Adipocyte (in vitro differentiated cells): Measurements from ENCODE around the gene RBM8A.

Source experiments
- DNase-seq: peaks from one replicate; pipeline ENCODE4 v3.0.0-alpha.2; 2015; ENCODE audit warnings: low read depth
- H3K27me3 ChIP-seq: replicated peaks from 2 replicates; pipeline ENCODE4 v1.7.0; 2013; ENCODE audit warnings: mild to moderate bottlenecking, low read length, moderate library complexity; ENCODE audit not compliant: control insufficient read depth, insufficient read depth
- H3K36me3 ChIP-seq: 2 replicates; pipeline ENCODE4 v1.7.0; 2013; ENCODE audit warnings: low read length, mild to moderate bottlenecking, moderate library complexity; ENCODE audit not compliant: control insufficient read depth, insufficient read depth, severe bottlenecking
- H3K4me1 ChIP-seq: 2 replicates; pipeline ENCODE4 v1.7.0; 2013; ENCODE audit warnings: mild to moderate bottlenecking, low read length, moderate library complexity; ENCODE audit not compliant: control insufficient read depth, insufficient read depth
- H3K4me3 ChIP-seq: 2 replicates; pipeline ENCODE4 v1.7.0; 2013; ENCODE audit warnings: mild to moderate bottlenecking, low read length, moderate library complexity
- H3K9ac ChIP-seq: 2 replicates; pipeline ENCODE4 v1.7.0; 2013; ENCODE audit warnings: mild to moderate bottlenecking, low read length, moderate library complexity
- H3K9me3 ChIP-seq: 2 replicates; pipeline ENCODE4 v1.7.0; 2013; ENCODE audit warnings: mild to moderate bottlenecking, low read length, moderate library complexity; ENCODE audit not compliant: control insufficient read depth

The RBM8A gene

DNA sequence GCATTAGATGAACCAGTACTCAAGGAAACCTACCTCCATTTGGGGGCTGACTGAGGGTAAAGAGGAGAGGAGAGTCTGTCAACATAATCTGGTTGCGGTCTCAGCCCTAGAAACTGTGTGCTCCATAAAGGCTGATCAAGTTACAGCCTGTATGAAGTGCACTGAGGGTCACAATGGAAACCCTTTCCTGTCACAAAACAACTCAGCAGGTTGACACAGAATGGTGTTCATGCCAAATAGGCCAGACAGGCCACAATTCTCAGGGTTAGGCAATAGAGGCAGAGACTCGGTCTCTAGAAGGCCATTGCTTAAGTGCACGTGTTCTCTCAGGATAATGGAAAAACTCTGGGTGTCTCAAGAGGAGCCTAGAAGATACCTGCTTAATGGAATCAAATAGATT, 37.6 kb downstream of the RBM8A start:
- H3K9me3 ChIP-seq, result no peaks in the 10 kb centered on the region
- DNase-seq, result no peak
- H3K4me3 ChIP-seq, result no peak overlapping the region
- no peaks in the 10 kb centered on the region for H3K27me3 ChIP-seq
- H3K4me1 ChIP-seq, result peaks cover 43% of the 10 kb centered on the region
- no peaks in the 10 kb centered on the region for H3K36me3 ChIP-seq
- H3K9ac ChIP-seq, result no peak overlapping the region

DNA sequence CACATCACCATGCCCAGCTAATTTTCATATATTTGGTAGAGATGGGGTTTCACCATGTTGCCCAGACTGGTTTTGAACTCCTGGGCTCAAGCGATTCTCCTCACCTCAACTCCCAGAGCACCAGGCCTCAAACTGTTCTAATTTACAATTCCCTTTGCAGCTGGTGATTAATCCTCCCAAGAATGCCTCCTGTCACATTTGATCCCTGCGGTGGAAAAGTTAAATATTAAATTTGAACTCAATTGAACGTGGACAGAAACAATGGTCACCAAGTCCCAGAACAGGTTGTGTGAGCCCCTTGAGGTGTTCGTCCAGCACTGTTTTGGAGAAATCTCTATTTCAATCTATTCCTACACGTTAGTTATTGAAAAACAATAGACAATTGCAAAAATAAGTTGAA, 39.7 kb downstream of the RBM8A start:
- Histone ChIP-seq H3K4me3 (no peak overlapping the region), H3K4me1 (peaks cover 53% of the 10 kb centered on the region), H3K9me3 (no peaks in the 10 kb centered on the region), H3K9ac (no peak overlapping the region), H3K27me3 (no peaks in the 10 kb centered on the region), H3K36me3 (no peaks in the 10 kb centered on the region)
- DNase-seq, result no peak

DNA sequence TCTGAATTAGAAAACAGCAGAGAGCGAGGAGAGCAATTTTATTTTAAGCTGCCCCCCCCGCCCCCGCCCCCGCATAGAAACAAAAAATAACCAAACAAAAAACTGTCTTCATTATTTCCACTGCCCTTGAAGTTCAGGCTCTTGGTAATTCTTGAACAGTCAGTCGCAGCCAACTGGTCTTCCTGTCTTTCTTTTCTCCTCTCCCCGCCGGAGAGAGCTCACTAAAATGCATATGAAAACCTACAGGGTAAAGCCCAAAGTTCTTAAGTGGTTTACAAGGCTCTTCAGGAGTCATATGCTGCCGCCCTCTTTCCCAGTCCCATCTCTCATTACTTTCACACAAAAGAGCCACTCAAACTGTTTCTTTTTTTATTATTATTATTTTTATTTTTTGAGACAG, 40.5 kb downstream of the RBM8A start:
- H3K36me3 ChIP-seq, result no peaks in the 10 kb centered on the region
- DNase-seq, result no peak
- H3K4me3 ChIP-seq, result no peak overlapping the region
- H3K27me3 ChIP-seq, result no peaks in the 10 kb centered on the region
- H3K4me1 ChIP-seq, result peaks cover 44% of the 10 kb centered on the region
- no peaks in the 10 kb centered on the region for H3K9me3 ChIP-seq
- H3K9ac ChIP-seq, result no peak overlapping the region

DNA sequence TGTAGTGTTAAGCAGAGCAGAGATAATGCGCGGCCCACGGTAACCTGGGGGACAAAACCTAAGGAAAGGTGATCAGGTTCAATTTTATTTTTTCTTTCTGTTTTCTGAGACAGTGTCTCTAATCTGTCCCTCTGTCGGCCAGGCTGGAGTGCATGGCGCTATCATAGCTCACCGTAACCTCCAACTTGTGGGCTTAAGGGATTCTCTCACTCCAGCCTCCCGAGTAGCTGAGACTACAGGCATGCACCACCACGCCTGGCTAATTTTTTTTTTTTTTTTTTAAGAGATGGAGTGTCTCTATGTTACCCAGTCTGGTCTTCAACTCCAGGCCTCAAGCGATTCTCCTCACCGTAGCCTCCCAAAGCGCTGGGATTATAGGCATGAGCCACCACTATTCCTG, 40.9 kb downstream of the RBM8A start:
- Histone ChIP-seq H3K9ac (peak overlapping the region; percentile 51), H3K27me3 (no peaks in the 10 kb centered on the region), H3K9me3 (no peaks in the 10 kb centered on the region), H3K4me1 (peaks cover 40% of the 10 kb centered on the region), H3K4me3 (peak overlapping the region; percentile 85), H3K36me3 (no peaks in the 10 kb centered on the region)
- DNase-seq, result no peak

DNA sequence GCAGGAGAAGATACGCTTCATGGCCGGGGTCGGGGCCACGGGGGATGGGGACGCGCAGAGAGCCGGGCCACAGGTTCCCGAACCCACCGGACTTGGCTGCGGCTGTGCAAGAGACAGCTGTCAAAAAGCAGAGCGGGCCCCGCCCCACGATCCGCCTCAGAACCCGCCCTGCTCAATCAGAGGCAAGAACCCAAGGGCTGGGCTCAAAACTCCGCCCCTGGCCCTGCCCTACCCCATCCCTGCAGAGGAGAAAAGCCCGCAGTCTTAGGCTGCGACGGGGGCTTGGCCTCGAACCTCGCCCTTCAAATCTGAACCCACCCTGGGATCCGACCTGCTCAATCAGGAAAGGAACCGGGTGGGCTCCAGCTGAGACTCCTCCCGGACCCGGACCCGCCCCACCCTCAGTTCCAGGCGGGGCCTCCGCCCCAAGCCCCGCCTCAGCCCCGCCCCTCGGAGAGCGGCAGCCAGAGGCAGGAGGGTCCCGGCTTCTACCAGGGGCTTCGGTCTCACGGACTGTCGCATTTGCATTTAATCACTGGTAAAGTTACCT, 41.5 kb downstream of the RBM8A start, which contains the start of gene ANKRD35:
Gene ANKRD35, minus strand, starts transcription at position 129 of the 550 bp plus-strand sequence. Its CDS starts 108 bp downstream, at position 21.
- peak within 1 kb of the TSS; percentile 51 for H3K9ac ChIP-seq
- H3K36me3 ChIP-seq, result no peaks in the 10 kb centered on the region
- no peaks in the 10 kb centered on the region for H3K27me3 ChIP-seq
- peak within 1 kb of the TSS; percentile 85 for H3K4me3 ChIP-seq
- peak; percentile 88 for DNase-seq
- no peaks in the 10 kb centered on the region for H3K9me3 ChIP-seq
- peaks cover 34% of the 10 kb centered on the region for H3K4me1 ChIP-seq

DNA sequence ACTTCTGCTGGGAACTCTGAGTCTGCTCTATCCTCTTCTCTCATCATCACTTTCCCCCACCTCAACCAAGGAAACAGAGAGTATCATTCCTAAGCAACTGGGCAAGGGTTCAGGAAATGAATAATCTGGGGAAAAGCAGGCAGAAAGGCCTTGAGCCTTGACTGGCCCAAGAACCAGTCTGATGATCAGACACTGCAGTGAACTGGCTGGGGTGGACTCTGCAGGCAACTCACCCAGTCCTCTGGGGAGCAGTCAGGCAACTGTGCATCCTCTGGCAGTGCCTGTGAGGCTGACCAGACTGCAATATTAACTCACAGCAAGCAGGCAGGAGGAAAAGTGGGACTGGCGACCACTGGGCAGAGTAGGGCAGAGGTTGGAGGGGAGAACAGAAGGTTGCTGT, 42.6 kb downstream of the RBM8A start:
- Histone ChIP-seq H3K36me3 (no peaks in the 10 kb centered on the region), H3K9ac (peak overlapping the region; percentile 48), H3K27me3 (no peaks in the 10 kb centered on the region), H3K9me3 (no peaks in the 10 kb centered on the region), H3K4me3 (peak overlapping the region; percentile 85), H3K4me1 (peaks cover 25% of the 10 kb centered on the region)
- DNase-seq, result no peak

DNA sequence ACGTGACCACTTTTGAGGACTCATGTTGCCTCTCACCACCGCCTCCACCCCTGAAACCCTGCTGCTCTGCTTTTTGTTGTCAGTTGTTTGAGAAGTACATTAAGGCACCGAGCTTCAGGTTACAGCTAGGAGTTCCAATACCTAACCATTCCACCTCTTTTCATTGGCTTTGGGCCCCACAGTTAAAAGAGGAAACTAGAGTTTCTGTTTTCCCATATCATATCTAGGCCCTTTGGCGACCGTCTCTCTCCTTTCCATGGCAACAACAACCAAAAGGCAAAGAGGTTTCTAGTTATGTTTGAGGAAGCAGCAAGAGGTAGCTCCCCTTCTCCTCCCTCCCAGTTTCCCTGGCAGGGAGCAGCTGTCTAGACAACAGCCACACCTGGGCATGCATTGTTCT, 47.5 kb downstream of the RBM8A start:
- Histone ChIP-seq H3K9me3 (no peaks in the 10 kb centered on the region), H3K9ac (no peak overlapping the region), H3K36me3 (no peaks in the 10 kb centered on the region), H3K4me1 (peaks cover 15% of the 10 kb centered on the region), H3K4me3 (no peak overlapping the region), H3K27me3 (no peaks in the 10 kb centered on the region)
- no peak for DNase-seq

DNA sequence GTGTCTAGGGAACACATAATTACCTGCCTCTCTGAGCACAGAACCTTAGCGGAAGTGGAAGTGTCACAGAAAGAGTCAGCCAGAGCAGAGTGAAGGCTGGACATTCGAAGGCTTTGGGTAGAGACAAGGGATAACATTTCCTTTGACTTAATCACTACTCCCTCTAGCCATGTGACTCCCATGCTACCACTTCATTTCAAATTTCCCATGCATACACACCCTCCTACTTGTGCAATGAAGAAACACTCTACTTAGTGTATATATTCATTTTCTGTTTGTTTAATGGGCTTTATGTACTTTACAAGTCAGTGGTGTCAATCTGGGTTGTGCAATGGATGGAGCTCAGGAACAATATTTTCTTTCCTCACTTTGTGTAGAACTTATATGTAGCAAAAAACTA, 48.6 kb downstream of the RBM8A start:
- Histone ChIP-seq H3K9me3 (no peaks in the 10 kb centered on the region), H3K36me3 (no peaks in the 10 kb centered on the region), H3K9ac (no peak overlapping the region), H3K27me3 (no peaks in the 10 kb centered on the region), H3K4me1 (peaks cover 4% of the 10 kb centered on the region), H3K4me3 (no peak overlapping the region)
- DNase-seq, result peak; percentile 39

DNA sequence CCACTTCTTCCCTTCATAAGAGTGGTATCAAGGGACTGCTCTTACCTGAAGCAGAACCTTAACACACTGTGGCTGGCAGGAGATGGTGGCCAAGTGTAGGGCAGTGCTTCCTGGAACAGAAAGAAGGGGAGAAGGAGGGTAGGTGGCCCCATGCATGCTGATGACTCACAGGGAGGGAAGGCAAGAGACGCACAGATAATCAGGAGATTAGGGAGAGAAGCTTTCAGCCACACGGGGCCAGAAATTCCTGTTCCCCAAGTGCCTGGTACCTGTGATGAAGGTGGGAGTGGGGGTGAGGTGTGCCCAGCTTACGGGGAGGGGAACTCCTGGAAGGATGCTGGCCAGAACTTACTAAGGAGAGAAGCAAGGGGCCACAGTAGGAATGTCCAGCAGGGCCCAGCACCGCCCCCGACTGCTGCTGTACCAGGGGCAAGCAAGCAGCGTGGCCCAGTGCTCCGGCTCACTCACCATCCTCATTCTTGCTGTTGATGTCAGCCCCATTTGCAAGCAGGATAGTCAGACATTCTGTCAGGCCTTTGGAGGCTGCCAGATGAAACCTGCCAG, 49.3 kb downstream of the RBM8A start:
- Histone ChIP-seq H3K9ac (no peak overlapping the region), H3K4me1 (peaks cover 3% of the 10 kb centered on the region), H3K36me3 (no peaks in the 10 kb centered on the region), H3K4me3 (no peak overlapping the region), H3K9me3 (no peaks in the 10 kb centered on the region), H3K27me3 (no peaks in the 10 kb centered on the region)
- DNase-seq, result no peak

DNA sequence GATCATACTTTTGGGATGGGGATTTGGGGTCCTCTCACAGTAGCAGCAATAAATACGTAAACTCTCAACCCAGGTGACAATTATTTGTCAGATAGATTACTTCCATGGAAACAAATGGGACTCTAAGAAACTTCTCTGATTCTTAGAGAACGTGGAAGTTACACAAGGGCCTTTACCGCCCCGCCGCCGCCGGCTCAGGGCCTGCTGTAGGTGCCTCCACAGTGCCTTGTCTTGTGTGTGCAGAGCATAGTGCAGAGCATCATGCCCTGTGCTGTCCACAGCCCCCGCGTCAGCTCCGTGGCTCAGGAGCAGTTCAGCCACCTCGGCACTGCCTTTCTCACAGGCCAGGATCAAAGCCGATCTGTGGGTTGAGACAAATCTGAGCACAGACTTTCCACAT, 52.6 kb downstream of the RBM8A start:
- H3K36me3 ChIP-seq, result no peaks in the 10 kb centered on the region
- no peaks in the 10 kb centered on the region for H3K27me3 ChIP-seq
- H3K4me1 ChIP-seq, result peaks cover 21% of the 10 kb centered on the region
- DNase-seq, result no peak
- H3K9me3 ChIP-seq, result no peaks in the 10 kb centered on the region
- no peak overlapping the region for H3K4me3 ChIP-seq
- H3K9ac ChIP-seq, result no peak overlapping the region

DNA sequence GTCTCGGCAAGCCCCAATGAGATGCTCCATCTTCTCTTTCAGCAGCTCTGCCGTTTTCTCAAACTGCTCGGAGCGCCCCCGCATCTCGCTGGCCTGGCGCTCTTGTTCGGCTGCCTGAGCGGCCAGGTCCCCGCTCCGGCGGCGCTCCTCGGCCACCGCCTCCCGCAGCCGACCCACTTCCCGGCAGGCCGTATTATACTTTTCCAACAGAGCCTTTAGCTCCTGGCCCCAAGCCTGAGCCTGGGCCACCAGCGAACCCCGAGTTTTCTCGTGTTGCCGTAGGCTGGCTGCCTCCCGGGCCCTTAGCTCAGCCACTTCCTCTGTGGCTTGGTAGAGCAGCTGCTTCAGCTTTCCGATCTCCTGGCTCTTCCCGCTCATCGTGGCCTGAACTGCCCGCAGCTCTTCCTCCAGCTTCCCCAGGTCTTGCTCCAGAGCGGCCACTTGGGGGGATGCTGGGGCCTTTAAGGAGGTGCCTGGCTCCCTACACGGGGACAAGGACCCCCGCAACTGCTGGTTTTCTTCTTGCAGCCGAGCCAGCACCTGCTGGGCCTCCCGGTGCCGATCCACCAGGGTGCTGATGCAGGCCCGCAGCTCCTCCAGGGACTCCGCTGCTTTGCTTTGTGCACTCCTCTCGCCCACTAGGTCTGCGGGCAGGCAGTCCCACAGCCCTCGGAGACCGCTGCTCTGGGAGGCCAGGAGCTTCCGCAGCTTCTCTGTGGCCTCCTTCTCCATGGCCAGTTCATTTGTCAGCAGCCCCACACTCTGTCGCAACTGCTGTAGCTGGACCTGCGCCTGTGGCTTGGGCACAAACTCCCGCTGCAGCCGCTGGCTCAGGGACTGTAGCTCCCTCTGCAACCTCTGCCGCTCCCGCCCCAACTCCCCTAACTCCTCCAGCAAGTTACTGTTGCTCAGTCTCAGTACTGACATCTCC, 55.0 kb downstream of the RBM8A start:
- Histone ChIP-seq H3K36me3 (peaks cover 6% of the 10 kb centered on the region), H3K27me3 (no peaks in the 10 kb centered on the region), H3K9ac (peak overlapping the region; percentile 86), H3K9me3 (no peaks in the 10 kb centered on the region), H3K4me1 (peaks cover 24% of the 10 kb centered on the region), H3K4me3 (peak overlapping the region; percentile 83)
- DNase-seq, result peak; percentile 39
